GM12878 (cell line): ENCODE results near the gene CDCP1. TPM values are rescaled to one million over a fixed set of nuclear protein-coding genes. Genes with fewer than 3 reads are reported as not detected.

Experiments used
- ATAC-seq: fragments of 200-7000 bp; cut with Tn5 transposase; 3 replicates; pipeline ENCODE4 v1.9.1; 2020; ENCODE audit warnings: mild to moderate bottlenecking, moderate library complexity
- BruUV-seq: library from RNA; stranded (reverse); fragments of 400-500 nt; replicated peaks from 2 replicates; lab custom pipeline; 2021; lab: Mats Ljungman, UMichigan
- CTCF ChIA-PET: fragments of 300-600 bp; sonication (Branson Sonifier 250); formaldehyde crosslinking; extraction: SDS; loops from one replicate; lab custom pipeline; 2021; ENCODE audit warnings: inconsistent platforms; lab: Yijun Ruan, JAX
- POLR2A ChIA-PET: fragments of 350-600 bp; formaldehyde crosslinking; extraction: SDS; loops from one replicate; lab custom pipeline; 2021; ENCODE audit warnings: inconsistent platforms; lab: Charles Lee
- RAD21 ChIA-PET: fragments of 300-600 bp; sonication (Branson Sonifier 250); formaldehyde crosslinking; loops from one replicate; lab custom pipeline; 2023; ENCODE audit warnings: antibody characterized with exemption; ENCODE audit not compliant: unreplicated experiment; lab: Charles Lee
- SMC1A ChIA-PET: fragments of 300-600 bp; sonication (Branson Sonifier 250); formaldehyde crosslinking; loops from one replicate; lab custom pipeline; 2023; ENCODE audit not compliant: unreplicated experiment, uncharacterized antibody; lab: Charles Lee
- DNase-seq: peaks from one replicate; pipeline ENCODE4 v3.0.0-alpha.2; 2011; ENCODE audit warnings: low read depth, low spot score
- FAIRE-seq: peaks from 3 replicates; lab custom pipeline; 2011; peaks lifted over from hg19 to GRCh38; lab: Jason Lieb, UNC
- H2AFZ ChIP-seq: 2 replicates; pipeline ENCODE4 v1.6.0; 2011; ENCODE audit warnings: low read depth, low read length, control low read depth; ENCODE audit not compliant: control insufficient read depth
- H3K27ac ChIP-seq: 2 replicates; pipeline ENCODE4 v1.5.1; 2011; ENCODE audit warnings: control low read depth; ENCODE audit not compliant: control insufficient read depth, insufficient read depth
- H3K27me3 ChIP-seq, 2 experiments: replicated peaks in 1 of 2; 2 replicates each; pipeline versions ENCODE4 v1.6.0 to v1.6.1; 2011; ENCODE audit warnings: low read length in 1 of 2; ENCODE audit not compliant: control insufficient read depth in 2 of 2, insufficient read depth in 2 of 2
- H3K36me3 ChIP-seq, 2 experiments: 2 replicates each; pipeline ENCODE4 v1.5.1; 2011; ENCODE audit warnings: low read length in 1 of 2; ENCODE audit not compliant: control insufficient read depth in 2 of 2, insufficient read depth in 2 of 2
- H3K4me1 ChIP-seq: 2 replicates; pipeline ENCODE4 v1.6.1; 2011; ENCODE audit warnings: mild to moderate bottlenecking, low read length, moderate library complexity, mixed read lengths; ENCODE audit not compliant: control insufficient read depth, insufficient read depth
- H3K4me2 ChIP-seq: 2 replicates; pipeline ENCODE4 v1.6.0; 2011; ENCODE audit warnings: control low read depth; ENCODE audit not compliant: control insufficient read depth, insufficient read depth
- H3K4me3 ChIP-seq: fragments of 200-600 bp; sonication (generic); 2 replicates; pipeline ENCODE4 v1.5.1; 2016
- H3K79me2 ChIP-seq: 2 replicates; pipeline ENCODE4 v1.6.0; 2011; ENCODE audit warnings: low read length; ENCODE audit not compliant: control insufficient read depth, insufficient read depth
- H3K9ac ChIP-seq: 2 replicates; pipeline ENCODE4 v1.8.0; 2011; ENCODE audit warnings: low read length, control low read depth, mixed read lengths; ENCODE audit not compliant: control insufficient read depth, insufficient read depth
- H3K9me3 ChIP-seq: replicated peaks from 3 replicates; pipeline ENCODE4 v1.5.1; 2011; ENCODE audit warnings: mild to moderate bottlenecking, low read length; ENCODE audit not compliant: control insufficient read depth, insufficient read depth
- H4K20me1 ChIP-seq: 2 replicates; pipeline ENCODE4 v1.6.0; 2011; ENCODE audit not compliant: control insufficient read depth, insufficient read depth
- ATF2 ChIP-seq: IDR thresholded peaks from 2 replicates; pipeline ENCODE4 v1.6.1; 2012; ENCODE audit warnings: low read length, inconsistent platforms
- GABPA ChIP-seq: IDR thresholded peaks from 2 replicates; pipeline ENCODE4 v1.6.1; 2014; ENCODE audit warnings: antibody characterized with exemption, low read depth, mild to moderate bottlenecking, inconsistent platforms
- IKZF1 ChIP-seq: fragments of 450-650 bp; conservative IDR thresholded peaks from 2 replicates; pipeline ENCODE4 v1.6.1; 2017; ENCODE audit warnings: antibody characterized with exemption, mild to moderate bottlenecking
- NBN ChIP-seq: fragments of 450-650 bp; IDR thresholded peaks from 2 replicates; pipeline ENCODE4 v1.6.1; 2016
- NFXL1 ChIP-seq: fragments of 450-650 bp; IDR thresholded peaks from 2 replicates; pipeline ENCODE4 v1.6.1; 2017; ENCODE audit warnings: antibody characterized with exemption, mild to moderate bottlenecking, borderline replicate concordance
- NR2C1 ChIP-seq: fragments of 450-650 bp; IDR thresholded peaks from 2 replicates; pipeline ENCODE4 v1.6.1; 2017; ENCODE audit warnings: antibody characterized with exemption, mild to moderate bottlenecking, moderate library complexity
- SMAD5 ChIP-seq: IDR thresholded peaks from 2 replicates; pipeline ENCODE4 v1.6.1; 2016; ENCODE audit warnings: antibody characterized with exemption, low read depth
- TCF3 ChIP-seq: IDR thresholded peaks from 2 replicates; pipeline ENCODE4 v1.6.1; 2012; ENCODE audit warnings: low read depth, mild to moderate bottlenecking, low read length, borderline replicate concordance; ENCODE audit not compliant: insufficient read depth
- WGBS: methylation state at CpG from one replicate; pipeline ENCODE4 v1.1.6; 2016; ENCODE audit warnings: low lambda C conversion rate; ENCODE audit not compliant: insufficient replicate concordance, insufficient coverage; ENCODE audit errors: missing lambda C conversion rate; 5-methylcytosine and 5-hydroxymethylcytosine counted together
- in situ Hi-C: fragments of 300-500 bp; cut with MboI; formaldehyde crosslinking; loops from 9 replicates; pipeline ENCODE4 v1.14.3; 2018; ENCODE audit warnings: mixed read lengths
- intact Hi-C: fragments of 100-400 bp; cut with micrococcal nuclease; formaldehyde crosslinking; loops from one replicate; pipeline ENCODE4 v1.14.2; 2022; ENCODE audit not compliant: unreplicated experiment
- polyA plus RNA-seq, 11 experiments: library from polyadenylated mRNA; depleted of rRNA in 4 of 11; unstranded in 6 of 11; stranded (reverse) in 5 of 11; fragments of >200 nt; fragmentation: Nextera tagmentation in 4 of 11; fragmentation: Illumina TruSeq in 1 of 11; extraction: Ambion mirVana in 4 of 11; extraction: Trizol in 1 of 11; gene quantifications; 1 replicate in 1 of 11; 2 replicates in 10 of 11; pipeline versions ENCODE4 v1.2.1 to v1.2.3, GENCODE V29; 2011 to 2016; ENCODE audit warnings: inconsistent platforms in 2 of 11, missing spikeins in 2 of 11, low read depth in 1 of 11
- total RNA-seq, 4 experiments: library from RNA; depleted of rRNA in 3 of 4; stranded (reverse); fragments of >200 nt in 3 of 4; fragmentation: Illumina TruSeq in 1 of 4; extraction: Trizol in 1 of 4; gene quantifications; 2 replicates each; pipeline versions ENCODE4 v1.2.1 to v1.2.3, GENCODE V29; 2013 to 2021

The CDCP1 gene
- total and polyA plus RNA-seq, 10 of the 15 experiments (the other 5 are each of a cell fraction or from before 2014, with no cell fraction given) = 0.35 to 2.2 (median 0.86) TPM

- ATAC-seq (no peak), DNase-seq (no peak), FAIRE-seq (no peak)
- H2AFZ ChIP-seq = no peak overlapping the region
- H3K27ac ChIP-seq = no peak overlapping the region
- H3K9ac ChIP-seq = no peak overlapping the region
- H4K20me1 ChIP-seq = no peaks in the 10 kb centered on the region
- POLR2A ChIA-PET = no interaction called here
- intact Hi-C loops = no loop called here
- TF ChIP-seq SMAD5 = no peak
- TF ChIP-seq ATF2 = no peak
- TF ChIP-seq GABPA = no peak
- TF ChIP-seq NBN = no peak
- no peak for TF ChIP-seq NR2C1
- no peak for TF ChIP-seq IKZF1
- TF ChIP-seq NFXL1 = no peak
- TF ChIP-seq TCF3 = no peak
- H3K36me3 ChIP-seq = no peaks in the 10 kb centered on the region
- BruUV-seq = no TSS peak
- H3K79me2 ChIP-seq = no peaks in the 10 kb centered on the region
- SMC1A ChIA-PET = interaction anchor here (1.3 kb wide), 1 partner anchor 129 kb away, joined by 4 read pairs; no protein-coding TSS in a partner anchor
- H3K27me3 ChIP-seq = peaks cover 0 to 5% of the 10 kb centered on the region in 2 experiments; a peak in 2 of 4 replicates
- CTCF ChIA-PET = interaction anchor here (0.7 to 3.2 kb wide), 4 partner anchors 8 to 132 kb away, joined by 3 to 14 read pairs (median 4); no protein-coding TSS in a partner anchor
- RAD21 ChIA-PET = interaction anchor here (0.9 to 2.1 kb wide), 2 partner anchors 40 to 129 kb away, joined by 3 to 7 read pairs; no protein-coding TSS in a partner anchor
- H3K9me3 ChIP-seq = no peaks in the 10 kb centered on the region
- in situ Hi-C loops = no loop called here
- H3K4me2 ChIP-seq = no peak overlapping the region
- 22% methylated on average over 3 of the region's 3 CpGs for WGBS
- no peaks in the 10 kb centered on the region for H3K4me1 ChIP-seq
- no peak overlapping the region for H3K4me3 ChIP-seq
Observed at GRCh38 chr3:45170096-45170495, 23.9 kb upstream of the CDCP1 start.
